GM19025 (cell line): ENCODE measurements around the gene SPARCL1.
"Not testable (repeated sequence)": the region's sequence is repeated elsewhere in the genome, so short reads cannot be mapped to it uniquely, and the experiment has no call there.

ENCODE experiments used
- ATAC-seq: cut with Tn5 transposase; IDR thresholded peaks from one replicate; pipeline ENCODE4 v1.9.1; 2021; ENCODE audit warnings: mild to moderate bottlenecking, low read depth, moderate library complexity; ENCODE audit not compliant: unreplicated experiment

The SPARCL1 gene

DNA sequence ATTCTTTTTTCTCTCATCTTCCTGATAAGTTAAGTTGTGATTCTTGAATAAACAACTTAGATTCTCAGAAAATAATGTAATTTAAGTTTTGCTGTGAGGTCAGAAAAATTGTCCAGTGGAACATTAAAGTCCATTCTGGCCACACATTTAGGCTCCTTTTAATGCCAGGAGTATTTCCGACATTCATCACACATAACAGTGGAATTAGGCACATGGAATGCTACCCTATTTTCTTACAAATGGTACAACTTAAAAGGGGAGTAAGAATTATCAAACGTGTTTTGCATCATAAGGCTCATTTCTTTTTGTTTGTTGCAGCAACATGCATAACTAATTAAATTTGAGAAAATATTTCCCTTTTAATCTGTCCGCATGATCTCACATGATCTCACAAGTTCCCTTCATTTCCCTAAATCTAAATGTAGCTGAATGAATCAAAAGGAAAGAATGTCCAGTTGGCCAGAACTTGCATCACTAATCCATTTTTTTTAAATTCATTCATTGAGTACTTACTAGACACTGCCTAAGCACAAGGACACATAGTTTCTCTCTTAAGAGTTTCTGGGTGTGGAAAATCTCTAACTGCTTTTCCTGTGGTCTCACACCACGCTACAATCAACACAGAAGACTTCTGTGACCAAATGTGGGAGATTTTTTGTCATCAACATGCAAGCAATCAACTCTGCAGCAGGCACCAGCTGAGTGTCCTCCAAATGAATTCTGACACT, 22.0 kb downstream of the SPARCL1 start:
- no peak for ATAC-seq

DNA sequence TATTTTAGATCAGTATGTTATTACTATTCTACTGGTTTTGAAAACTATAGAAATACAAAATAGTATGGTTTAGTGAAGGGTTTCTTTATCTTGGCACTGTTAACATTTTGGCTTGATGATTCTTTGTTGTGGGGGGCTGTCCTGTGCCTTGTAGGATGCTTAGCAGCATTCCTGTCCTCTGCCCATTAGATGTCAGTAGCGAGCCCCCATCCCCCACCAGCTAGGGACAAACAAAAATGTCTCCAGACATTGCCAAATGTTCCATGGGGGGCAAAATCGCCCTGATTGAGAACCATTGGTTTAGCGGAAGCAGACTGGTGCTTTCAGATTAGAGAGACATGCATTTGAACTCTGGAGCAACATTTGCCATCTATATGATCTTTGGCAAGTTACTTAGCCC, 23.3 kb downstream of the SPARCL1 start:
- no peak for ATAC-seq

DNA sequence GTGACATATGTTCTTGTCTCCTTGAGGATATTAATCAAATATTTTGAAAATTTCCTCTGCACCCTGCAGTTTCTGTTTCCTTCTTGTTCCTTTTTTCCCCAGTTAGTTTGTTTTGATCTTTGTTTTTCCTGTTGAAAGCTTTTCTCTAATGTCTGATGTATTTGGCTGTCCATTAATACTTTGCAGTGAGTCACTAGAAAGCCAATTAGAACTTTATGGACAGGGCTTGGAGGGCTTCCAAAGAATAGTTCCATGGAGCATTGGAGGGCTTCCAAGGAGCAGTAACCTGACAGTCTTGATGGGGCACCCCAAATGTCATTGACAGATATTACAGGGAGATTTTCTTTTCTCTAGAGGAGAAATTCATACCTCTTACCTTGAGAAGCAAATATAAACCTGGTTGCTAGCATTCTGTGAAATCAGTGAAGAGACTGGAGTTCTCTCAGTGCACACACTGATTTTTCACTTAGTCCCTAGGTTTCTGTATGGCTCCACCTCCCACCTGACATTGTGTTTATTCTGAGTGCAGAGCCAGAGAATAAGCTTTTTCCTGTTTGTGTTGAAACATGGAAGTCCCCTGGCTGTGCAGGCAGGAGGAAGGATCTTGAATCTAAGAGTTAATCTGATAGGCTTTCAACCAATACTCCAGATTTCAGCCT, 26.5 kb downstream of the SPARCL1 start:
- no peak for ATAC-seq

DNA sequence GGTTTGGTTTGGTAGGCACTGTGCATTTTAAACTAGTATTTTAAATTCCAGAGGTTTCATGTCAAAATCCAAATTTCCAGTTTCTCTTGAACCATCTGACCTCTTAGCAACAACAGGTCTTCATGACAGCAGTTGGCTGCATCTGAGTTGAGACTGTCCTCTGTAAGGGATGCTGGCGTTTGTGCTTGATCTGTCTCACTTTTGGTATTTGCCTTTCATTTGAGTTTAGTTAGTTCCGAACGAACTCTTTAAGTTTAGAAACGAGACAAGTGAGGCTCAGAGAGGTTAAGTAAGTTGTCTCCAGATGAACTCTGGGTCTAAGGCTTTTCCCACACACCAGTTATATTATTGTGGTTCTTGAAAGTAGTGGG, 29.1 kb downstream of the SPARCL1 start:
- ATAC-seq = peak; percentile 33

DNA sequence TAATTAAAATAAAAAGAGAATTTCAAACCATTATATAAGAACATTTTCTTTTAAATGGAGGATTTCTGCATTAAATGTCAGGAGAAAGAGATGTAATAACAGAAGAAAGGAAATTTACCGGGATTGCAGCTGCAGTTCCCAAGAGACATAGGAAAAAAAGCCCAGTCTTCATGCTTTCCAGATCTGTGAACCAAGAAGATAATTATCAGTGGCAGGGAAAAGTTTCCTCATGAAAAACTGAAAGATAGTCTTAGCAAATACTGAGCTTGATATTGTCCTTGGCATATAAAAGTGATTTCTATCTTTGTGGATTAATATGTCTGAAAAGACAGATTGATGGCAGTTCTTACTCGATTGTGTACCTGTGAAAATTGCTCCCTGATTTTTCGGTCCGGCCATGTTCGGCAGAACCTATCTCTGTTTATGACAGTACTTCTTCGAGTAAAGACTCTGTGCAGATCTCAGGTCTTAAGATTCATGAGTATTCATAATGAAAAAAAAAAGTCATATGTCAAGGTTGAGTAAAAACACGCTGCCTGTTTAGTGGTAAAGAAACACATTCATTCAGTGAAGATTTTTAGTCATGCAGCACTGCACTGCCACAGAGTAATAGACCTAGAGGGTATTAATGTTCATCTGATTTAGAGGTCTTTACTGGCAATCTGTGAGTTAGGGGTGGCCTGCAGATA, 29.6 kb downstream of the SPARCL1 start:
- peak; percentile 67 for ATAC-seq

DNA sequence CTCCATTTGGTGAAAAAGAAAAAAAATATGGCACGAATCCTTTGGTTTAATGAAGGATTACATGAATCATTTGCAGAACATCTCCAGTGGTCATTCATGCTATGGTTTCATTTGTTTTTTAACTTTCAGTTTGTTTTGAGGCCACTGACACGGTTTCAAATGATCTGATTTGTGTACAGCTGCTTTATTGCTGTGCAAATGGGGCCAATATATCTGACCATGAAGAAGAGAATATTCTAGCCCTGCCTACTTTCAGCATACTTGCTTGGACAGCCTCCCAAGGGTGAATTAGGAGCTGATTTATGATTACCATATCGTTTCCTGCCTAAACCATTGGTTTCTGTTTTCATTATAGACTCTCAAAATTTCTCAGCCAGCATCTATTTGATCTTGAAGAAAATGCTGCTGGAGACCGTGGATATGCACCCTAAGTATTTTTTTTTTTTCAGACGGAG, 30.7 kb downstream of the SPARCL1 start:
- peak; percentile 57 for ATAC-seq

DNA sequence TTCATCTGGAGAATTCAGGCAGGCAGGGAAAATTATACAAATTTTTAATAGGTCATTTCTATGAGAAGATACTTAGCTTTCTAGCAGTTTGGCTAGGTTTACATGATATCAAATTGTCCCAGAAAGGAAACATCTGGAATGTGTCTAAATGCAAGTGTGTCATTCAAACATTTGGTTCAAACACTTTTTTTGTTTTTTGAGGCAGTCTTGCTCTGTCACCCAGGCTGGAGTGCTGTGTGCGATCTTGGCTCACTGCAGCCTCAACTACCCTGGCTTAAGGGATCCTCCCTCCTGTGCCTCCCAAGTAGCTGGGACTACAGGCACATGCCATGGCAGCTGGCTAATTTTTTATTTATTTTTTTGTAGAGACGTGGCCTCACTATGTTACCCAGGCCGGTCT, 31.6 kb downstream of the SPARCL1 start:
- no peak for ATAC-seq

DNA sequence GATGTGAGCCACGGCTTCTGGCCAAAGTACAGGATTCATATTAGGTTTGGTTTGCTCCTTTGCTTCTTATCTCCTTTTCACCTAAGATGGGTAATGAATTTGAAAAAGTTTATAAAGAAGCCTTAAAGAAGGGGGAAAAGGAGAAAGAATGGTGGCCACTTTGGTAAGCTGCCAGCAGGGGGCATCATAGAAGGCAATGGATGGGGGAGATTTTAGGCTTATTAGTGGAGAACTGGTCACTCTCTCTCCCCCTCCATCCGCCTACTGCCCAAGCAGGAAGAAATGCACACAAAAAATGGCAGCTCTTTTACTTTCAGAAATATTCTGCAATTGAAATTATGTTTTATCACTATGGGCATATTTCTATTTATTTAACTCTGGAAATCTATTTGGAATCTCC, 32.0 kb downstream of the SPARCL1 start:
- ATAC-seq = no peak

DNA sequence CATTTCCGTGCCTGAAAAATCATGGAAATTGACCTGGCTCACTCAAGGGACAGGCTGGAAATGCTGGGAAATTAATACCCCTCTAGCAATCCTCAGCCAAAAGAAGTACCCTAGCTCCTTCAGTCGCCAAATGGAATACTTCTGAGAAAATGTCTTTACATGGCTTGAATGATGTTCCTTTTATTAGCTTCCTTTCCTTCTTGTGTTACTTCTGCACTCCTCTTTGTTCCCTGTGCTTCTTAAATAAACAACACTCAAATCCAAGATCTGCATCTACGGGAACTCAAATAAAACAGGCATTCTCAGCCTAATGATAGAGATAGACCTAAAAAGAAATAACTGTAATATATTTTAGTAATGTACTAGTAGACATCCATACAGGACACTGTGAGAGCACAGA, 36.1 kb downstream of the SPARCL1 start:
- ATAC-seq = no peak

DNA sequence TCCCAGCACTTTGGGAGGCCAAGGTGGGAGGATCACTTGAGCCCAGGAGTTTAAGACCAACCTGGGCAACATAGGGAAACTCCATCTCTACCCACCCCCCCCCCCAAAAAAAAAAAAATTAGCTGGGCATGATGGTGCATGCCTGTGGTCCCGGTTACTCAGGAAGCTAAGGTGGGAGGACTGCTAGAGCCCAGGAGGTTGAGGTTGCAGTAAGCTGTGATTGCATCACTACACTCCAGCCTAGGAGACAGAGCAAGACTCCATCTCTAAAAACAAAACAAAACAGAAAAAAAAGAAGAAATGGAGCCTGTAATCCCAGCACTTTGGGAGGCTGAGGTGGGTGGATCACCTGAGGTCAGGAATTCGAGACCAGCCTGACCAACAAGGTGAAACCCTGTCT, 37.3 kb downstream of the SPARCL1 start:
- ATAC-seq = not testable (repeated sequence)

DNA sequence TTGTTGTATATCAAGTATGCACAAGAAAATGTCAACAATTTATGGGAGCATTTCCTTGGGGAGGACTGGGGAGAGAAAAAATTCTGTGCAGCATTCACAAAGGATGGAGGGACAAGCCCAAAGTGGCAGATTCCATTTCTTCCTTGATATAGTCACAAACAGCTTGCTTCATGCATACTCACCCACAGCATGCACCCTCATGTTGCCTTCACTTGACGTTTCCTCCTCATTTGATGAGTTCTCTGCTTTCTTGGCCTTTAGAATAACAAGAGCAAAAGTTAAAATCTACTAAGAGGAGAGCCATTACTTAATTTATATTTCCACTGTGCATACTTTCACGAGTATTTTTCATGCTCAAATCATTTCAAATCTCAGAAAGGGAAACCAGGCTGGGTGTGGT, 37.7 kb downstream of the SPARCL1 start:
- ATAC-seq = no peak

DNA sequence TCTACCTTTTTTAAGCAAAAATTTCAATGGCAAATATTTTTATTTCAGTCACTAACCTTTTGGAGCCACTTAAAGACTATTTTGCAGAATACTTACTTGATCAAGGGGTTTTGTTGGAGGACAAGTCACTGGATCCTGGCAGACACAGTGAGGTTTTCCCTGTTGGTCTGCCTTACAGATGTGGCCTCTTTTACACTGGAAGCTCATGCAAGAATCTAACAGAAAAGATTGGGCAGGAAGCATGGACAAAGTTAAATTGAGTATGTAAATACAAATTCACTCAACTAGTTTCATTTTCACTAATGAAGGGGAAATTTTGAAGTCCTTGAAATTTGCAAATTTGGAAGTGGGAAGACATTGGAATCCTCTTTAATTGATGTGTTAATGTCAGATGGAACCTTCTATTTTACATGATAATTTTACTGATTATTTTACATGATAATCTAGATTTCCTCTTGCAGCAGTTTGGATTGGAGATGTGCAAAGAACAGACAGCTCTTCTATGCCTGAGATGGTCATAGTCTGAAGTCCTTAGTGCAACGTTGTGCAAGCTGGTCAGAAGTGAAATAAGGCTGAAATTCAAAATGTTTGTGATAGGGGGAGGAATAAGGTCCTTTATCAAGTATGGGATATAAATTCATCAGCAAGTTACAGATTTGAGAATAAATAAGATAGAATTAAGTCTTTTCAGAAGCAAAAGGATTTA, 38.4 kb downstream of the SPARCL1 start:
- ATAC-seq = no peak

DNA sequence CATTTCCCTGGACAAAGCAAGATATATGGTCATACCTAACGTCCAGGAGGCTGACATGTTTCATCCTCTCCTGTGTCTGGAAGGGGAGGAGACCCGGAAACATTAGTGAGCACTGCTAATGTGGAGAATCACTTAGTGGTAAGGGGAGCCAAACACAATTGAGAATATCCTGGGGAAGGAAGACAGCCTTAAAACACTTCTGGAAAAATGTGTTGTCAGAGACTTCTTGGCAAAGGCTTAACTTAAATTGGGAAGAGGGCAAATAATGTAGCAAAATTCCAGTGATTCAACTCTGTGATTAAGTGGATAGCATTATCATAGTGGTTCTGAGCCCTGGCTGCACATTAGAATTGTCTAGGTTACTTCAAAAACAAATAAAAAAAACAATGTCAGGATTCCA, 39.5 kb downstream of the SPARCL1 start:
- no peak for ATAC-seq

DNA sequence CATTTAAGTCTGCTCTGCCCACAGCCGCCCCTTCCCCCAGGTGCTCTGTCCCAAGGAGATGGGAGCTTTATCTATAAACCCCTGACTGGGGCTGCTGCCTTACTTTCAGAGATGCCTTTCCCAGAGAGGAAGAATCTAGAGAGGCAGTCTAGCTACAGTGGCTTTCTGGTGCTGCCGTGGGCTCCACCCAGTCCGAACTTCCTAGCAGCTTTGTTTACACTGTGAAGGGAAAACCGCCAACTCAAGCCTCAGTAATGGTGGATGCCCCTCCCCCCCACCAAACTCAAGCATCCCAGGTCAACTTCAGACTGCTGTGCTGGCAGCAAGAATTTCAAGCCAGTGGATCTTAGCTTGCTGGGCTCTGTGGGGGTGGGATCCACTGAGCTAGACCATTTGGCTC, 40.5 kb downstream of the SPARCL1 start:
- ATAC-seq = not testable (repeated sequence)

DNA sequence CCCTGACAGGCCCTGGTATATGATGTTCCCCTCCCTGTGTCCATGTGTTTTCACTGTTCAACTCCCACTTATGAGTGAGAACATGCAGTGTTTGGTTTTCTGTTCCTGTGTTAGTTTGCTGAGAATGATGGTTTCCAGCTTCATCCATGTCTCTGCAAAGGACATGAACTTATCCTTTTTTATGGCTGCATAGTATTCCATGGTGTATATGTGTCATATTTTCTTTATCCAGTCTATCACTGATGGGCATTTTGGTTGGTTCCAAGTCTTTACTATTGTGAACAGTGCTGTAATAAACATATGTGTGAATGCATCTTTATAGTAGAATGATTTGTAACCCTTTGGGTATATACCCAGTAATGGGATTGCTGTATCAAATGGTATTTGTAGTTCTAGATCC, 45.9 kb downstream of the SPARCL1 start:
- ATAC-seq = not testable (repeated sequence)

DNA sequence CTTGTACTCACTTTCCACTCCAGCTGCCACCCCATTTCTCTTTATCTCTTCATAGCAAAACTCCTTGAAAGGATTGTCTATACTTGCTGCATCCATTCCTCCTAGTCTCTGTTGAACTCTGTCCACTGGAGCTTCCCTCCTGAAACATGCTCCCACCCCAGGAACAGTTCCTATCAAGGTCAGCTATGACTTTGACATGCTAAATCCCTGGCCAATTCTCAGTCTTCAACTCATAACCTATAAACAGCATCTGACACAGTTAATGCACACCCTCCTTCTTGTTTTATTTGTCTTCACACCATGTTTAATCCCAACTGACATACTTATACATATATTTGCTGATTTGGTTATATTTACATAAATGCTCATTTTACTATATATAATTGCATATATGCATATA, 47.8 kb downstream of the SPARCL1 start:
- ATAC-seq = no peak

DNA sequence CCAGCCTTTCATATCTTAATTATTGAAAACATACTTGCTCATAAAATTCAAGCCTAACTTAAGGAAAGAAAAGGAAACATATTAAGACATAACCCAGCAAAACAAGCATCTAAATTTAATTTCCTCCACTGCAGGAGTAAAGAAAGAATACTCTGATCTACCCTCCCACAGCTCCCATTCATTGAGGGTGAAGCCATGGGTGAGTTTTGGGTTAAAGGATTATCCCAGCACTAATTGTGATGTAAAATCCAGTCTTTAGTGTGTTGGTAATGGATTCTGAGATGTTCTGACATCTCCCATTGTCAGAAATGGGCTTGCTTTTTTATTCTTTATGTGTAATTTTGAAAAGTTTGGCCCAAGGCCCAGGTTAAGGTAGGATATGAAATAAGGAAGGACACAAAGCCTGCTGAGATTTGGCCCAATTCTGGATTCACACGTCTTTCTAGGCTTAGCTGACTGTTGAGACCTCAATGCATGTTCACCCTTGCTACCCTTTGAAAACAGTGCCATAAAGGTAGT, 50.4 kb downstream of the SPARCL1 start:
- no peak for ATAC-seq

DNA sequence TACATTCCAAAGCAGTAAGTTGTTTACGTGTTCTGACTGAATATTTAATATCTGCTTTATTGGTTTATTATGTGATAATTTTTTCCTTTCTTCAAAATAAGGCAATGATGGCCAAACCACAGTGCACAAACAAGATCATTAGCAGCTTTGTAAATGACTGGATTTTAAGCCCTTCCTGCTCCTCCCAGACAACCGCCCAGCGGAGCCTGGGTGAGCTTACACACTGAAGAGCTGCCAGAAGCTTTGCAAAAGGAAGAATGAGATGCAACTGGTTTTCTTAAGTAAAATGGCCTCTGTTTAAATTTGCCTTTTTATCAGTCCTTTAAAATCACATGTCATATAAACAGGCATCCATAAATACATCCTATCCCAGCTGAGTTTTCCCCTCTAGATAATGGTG, 52.2 kb downstream of the SPARCL1 start:
- ATAC-seq = no peak

DNA sequence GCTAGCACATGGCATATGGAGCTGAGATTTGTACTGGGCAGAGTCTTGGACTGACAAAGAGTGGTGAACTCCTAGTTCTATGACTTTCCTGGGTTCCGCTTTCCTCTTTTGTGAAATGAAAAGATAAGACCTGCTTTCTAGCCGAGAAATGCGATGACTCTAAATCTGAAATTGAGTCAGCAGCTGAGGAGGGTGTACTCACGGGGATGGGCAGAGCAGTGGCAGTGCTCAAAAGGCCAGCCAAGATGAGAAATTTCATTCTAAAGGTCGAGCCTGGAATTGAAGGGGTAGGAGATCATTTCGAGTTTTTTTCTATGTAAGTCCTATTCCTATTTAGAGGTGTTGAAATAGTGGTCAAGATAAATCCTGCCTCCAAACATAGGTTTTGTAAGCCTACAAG, 59.8 kb downstream of the SPARCL1 start:
- no peak for ATAC-seq

DNA sequence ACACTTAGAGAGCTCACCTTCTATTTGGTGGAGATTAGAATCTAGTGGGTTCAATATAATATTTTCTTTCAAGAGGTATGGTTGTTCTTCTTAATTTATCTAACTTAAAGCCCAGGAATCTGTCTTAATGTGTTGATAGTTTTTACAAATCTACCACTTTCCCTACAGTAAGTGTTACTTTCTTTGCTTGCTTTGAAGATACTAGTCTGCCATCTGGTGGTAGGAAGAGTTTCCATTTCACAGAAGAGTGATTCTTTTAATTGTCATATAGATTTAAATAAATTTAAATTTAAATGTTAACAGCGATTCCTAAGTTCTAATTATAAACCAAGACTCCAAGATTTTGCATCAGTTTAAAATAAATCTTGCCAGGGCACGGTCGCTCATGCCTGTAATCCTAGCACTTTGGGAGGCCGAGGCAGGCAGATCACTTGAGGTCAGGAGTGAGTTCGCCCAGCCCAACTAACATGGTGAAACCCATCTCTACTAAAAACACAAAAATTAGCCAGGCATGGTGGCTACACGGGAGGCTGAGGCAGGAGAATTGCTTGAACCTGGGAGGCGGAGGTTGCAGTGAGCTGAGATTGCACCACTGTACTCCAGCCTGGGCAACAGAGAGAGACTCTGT, 63.3 kb downstream of the SPARCL1 start:
- no peak for ATAC-seq
